WERI-Rb-1 (cell line): Measurements from ENCODE around the gene SMARCAL1.
"Not testable (repeated sequence)": the region's sequence is repeated elsewhere in the genome, so short reads cannot be mapped to it uniquely, and the experiment has no call there.

Source experiments
- DNase-seq: peaks from one replicate; pipeline ENCODE4 v3.0.0-alpha.2; 2020
- H3K27ac ChIP-seq: fragments of 250-450 bp; sonication (Bioruptor Pico); 2 replicates; pipeline ENCODE4 v1.5.1; 2020; ENCODE audit warnings: mild to moderate bottlenecking, moderate library complexity
- H3K27me3 ChIP-seq: fragments of 250-450 bp; sonication (Bioruptor Pico); 2 replicates; pipeline ENCODE4 v1.5.1; 2021; ENCODE audit warnings: mild to moderate bottlenecking, low read depth, moderate library complexity; ENCODE audit not compliant: insufficient read depth, severe bottlenecking
- H3K36me3 ChIP-seq: fragments of 250-450 bp; sonication (Bioruptor Pico); 2 replicates; pipeline ENCODE4 v1.5.1; 2020; ENCODE audit warnings: mild to moderate bottlenecking, moderate library complexity
- H3K4me3 ChIP-seq: 2 replicates; pipeline ENCODE4 v1.5.1; 2011; ENCODE audit warnings: low read depth, mild to moderate bottlenecking, control low read depth, low read length
- H3K9me3 ChIP-seq: fragments of 250-450 bp; sonication (Bioruptor Pico); 2 replicates; pipeline ENCODE4 v1.5.1; 2021; ENCODE audit warnings: mild to moderate bottlenecking, moderate library complexity; ENCODE audit not compliant: severe bottlenecking
- TF ChIP-seq, protein P1 (sequence below): IDR thresholded peaks from 2 replicates; pipeline ENCODE4 v1.5.1; 2011; ENCODE audit warnings: low read depth, mild to moderate bottlenecking, control low read depth, inconsistent platforms, low read length

Gene SMARCAL1

GRCh38 chr2:216375286-216375685, 37.0 kb upstream of the SMARCAL1 start:
- Histone ChIP-seq H3K4me3 (no peak overlapping the region), H3K27me3 (peaks cover 21% of the 10 kb centered on the region), H3K36me3 (no peaks in the 10 kb centered on the region), H3K27ac (no peak overlapping the region), H3K9me3 (no peaks in the 10 kb centered on the region)
- TF ChIP-seq, protein P1, sequence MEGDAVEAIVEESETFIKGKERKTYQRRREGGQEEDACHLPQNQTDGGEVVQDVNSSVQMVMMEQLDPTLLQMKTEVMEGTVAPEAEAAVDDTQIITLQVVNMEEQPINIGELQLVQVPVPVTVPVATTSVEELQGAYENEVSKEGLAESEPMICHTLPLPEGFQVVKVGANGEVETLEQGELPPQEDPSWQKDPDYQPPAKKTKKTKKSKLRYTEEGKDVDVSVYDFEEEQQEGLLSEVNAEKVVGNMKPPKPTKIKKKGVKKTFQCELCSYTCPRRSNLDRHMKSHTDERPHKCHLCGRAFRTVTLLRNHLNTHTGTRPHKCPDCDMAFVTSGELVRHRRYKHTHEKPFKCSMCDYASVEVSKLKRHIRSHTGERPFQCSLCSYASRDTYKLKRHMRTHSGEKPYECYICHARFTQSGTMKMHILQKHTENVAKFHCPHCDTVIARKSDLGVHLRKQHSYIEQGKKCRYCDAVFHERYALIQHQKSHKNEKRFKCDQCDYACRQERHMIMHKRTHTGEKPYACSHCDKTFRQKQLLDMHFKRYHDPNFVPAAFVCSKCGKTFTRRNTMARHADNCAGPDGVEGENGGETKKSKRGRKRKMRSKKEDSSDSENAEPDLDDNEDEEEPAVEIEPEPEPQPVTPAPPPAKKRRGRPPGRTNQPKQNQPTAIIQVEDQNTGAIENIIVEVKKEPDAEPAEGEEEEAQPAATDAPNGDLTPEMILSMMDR, result no peak
- DNase-seq, result no peak

- Histone ChIP-seq H3K36me3 (no peaks in the 10 kb centered on the region), H3K27ac (no peak overlapping the region), H3K4me3 (no peak overlapping the region), H3K9me3 (no peaks in the 10 kb centered on the region), H3K27me3 (no peaks in the 10 kb centered on the region)
- TF ChIP-seq, protein P1, result no peak
- peak; percentile 35 for DNase-seq
These were observed 32.3 kb upstream of the SMARCAL1 start for GRCh38 chr2:216379977-216380376.

GRCh38 chr2:216384409-216384808, 27.9 kb upstream of the SMARCAL1 start:
- H3K4me3 ChIP-seq, H3K36me3 ChIP-seq, DNase-seq, H3K9me3 ChIP-seq, H3K27me3 ChIP-seq, H3K27ac ChIP-seq: not testable (repeated sequence)

DNA sequence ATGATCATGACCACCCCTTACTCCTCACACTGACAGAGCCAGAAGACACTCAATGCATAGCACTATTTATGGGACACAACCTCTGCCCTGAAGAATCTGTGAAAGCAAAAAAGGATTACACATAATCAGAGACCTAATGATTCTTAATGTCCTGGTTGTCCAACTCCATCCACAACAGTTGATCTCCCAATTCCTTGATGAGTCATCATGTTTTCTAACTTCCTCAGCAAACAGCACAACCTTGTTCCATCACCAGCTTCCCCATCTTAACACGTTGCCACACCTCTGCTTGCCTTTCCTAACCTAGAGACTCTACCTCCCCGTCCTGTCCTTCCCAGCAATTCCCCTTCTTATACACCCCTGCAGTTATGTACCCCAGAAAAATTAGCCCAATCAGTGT, 26.8 kb upstream of the SMARCAL1 start:
- Histone ChIP-seq H3K4me3 (no peak overlapping the region), H3K27ac (no peak overlapping the region), H3K9me3 (no peaks in the 10 kb centered on the region), H3K27me3 (no peaks in the 10 kb centered on the region), H3K36me3 (no peaks in the 10 kb centered on the region)
- TF ChIP-seq, protein P1, result no peak
- no peak for DNase-seq

DNA sequence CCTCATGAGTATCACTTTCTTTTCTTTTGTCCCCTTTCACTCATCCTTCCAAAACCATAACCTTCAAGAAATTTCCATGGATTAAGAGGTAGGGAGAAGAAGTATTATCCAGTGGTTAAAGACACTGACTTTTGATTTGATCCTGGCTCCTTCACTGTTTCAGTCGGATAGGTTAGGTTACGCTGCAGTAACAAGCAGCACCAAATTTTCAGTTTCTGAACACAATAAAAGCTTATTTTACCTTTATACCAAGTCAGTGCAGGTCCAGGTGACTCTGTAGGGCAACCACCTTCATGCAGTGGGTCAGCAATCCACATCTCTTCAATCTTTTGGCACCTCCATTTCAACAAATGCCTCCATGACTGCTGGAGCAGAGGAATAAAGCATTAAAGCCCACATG, 25.0 kb upstream of the SMARCAL1 start:
- TF ChIP-seq, protein P1, result no peak
- Histone ChIP-seq H3K27me3 (no peaks in the 10 kb centered on the region), H3K36me3 (no peaks in the 10 kb centered on the region), H3K4me3 (no peak overlapping the region), H3K9me3 (no peaks in the 10 kb centered on the region), H3K27ac (no peak overlapping the region)
- no peak for DNase-seq

GRCh38 chr2:216388046-216388884, 24.0 kb upstream of the SMARCAL1 start:
- DNase-seq, result no peak
- Histone ChIP-seq H3K36me3 (no peaks in the 10 kb centered on the region), H3K27me3 (no peaks in the 10 kb centered on the region), H3K9me3 (no peaks in the 10 kb centered on the region), H3K4me3 (no peak overlapping the region), H3K27ac (no peak overlapping the region)
- TF ChIP-seq, protein P1, result no peak
